ENCODE results near the gene C1orf159.
"Not testable (repeated sequence)": the region's sequence is repeated elsewhere in the genome, so short reads cannot be mapped to it uniquely, and the experiment has no call there.

Gene C1orf159

GRCh38 chr1:1059494-1060280, 56.2 kb downstream of the C1orf159 start:
- H3K4me3 ChIP-seq (ENCODE audit: insufficient read depth, low read length, poor library complexity, severe bottlenecking), result peak overlapping the region; percentile 49
- H3K79me2 ChIP-seq (ENCODE audit: insufficient read depth, low read length), result no peaks in the 10 kb centered on the region
- no peak overlapping the region for H3K27ac ChIP-seq (ENCODE audit: low read depth, low read length)

GRCh38 chr1:1058921-1059493, 56.9 kb downstream of the C1orf159 start:
- no peaks in the 10 kb centered on the region for H3K79me2 ChIP-seq (ENCODE audit: insufficient read depth, low read length)
- TF ChIP-seq, protein P1, sequence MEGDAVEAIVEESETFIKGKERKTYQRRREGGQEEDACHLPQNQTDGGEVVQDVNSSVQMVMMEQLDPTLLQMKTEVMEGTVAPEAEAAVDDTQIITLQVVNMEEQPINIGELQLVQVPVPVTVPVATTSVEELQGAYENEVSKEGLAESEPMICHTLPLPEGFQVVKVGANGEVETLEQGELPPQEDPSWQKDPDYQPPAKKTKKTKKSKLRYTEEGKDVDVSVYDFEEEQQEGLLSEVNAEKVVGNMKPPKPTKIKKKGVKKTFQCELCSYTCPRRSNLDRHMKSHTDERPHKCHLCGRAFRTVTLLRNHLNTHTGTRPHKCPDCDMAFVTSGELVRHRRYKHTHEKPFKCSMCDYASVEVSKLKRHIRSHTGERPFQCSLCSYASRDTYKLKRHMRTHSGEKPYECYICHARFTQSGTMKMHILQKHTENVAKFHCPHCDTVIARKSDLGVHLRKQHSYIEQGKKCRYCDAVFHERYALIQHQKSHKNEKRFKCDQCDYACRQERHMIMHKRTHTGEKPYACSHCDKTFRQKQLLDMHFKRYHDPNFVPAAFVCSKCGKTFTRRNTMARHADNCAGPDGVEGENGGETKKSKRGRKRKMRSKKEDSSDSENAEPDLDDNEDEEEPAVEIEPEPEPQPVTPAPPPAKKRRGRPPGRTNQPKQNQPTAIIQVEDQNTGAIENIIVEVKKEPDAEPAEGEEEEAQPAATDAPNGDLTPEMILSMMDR (IDR thresholded peaks at IDR 0.05; ENCODE audit: insufficient read depth, low read length, poor library complexity, severe bottlenecking), result peak; percentile 30
- no peak for TF ChIP-seq EZH2phosphoT487 (conservative IDR thresholded peaks at IDR 0.05; ENCODE audit: low read length)
- no peaks in the 10 kb centered on the region for H3K27me3 ChIP-seq (ENCODE audit: low read length)
- H4K20me1 ChIP-seq (ENCODE audit: low read depth, low read length), result no peaks in the 10 kb centered on the region
- H3K36me3 ChIP-seq (ENCODE audit: low read length), result no peaks in the 10 kb centered on the region
- H3K9me2 ChIP-seq (replicated peaks; ENCODE audit: insufficient read depth, low read length), result no peaks in the 10 kb centered on the region
- H2AFZ ChIP-seq (ENCODE audit: low read depth, low read length, severe bottlenecking), result peak overlapping the region; percentile 51
- H3K9ac ChIP-seq (ENCODE audit: low read length), result 0 out of 2 replicates have a peak overlapping the region, but pooled peaks have one; percentile 30
- H3K4me2 ChIP-seq (ENCODE audit: low read depth, low read length, poor library complexity, severe bottlenecking), result peak overlapping the region; percentile 64
- H3K4me3 ChIP-seq (ENCODE audit: insufficient read depth, low read length, poor library complexity, severe bottlenecking), result peak overlapping the region; percentile 49
- H3K27ac ChIP-seq (ENCODE audit: low read depth, low read length), result no peak overlapping the region
- no peaks in the 10 kb centered on the region for H3K9me3 ChIP-seq (ENCODE audit: insufficient read depth, low read length)
- H3F3A ChIP-seq (ENCODE audit: insufficient read depth), result no peaks in the 10 kb centered on the region

More at GRCh38 chr1:1059494-1060280, 56.2 kb downstream of the C1orf159 start:
- Histone ChIP-seq H3K9ac (ENCODE audit: low read length) (0 out of 2 replicates have a peak overlapping the region, but pooled peaks have one; percentile 30), H3K36me3 (ENCODE audit: low read length) (no peaks in the 10 kb centered on the region), H2AFZ (ENCODE audit: low read depth, low read length, severe bottlenecking) (peak overlapping the region; percentile 51), H3F3A (ENCODE audit: insufficient read depth) (no peaks in the 10 kb centered on the region), H3K9me2 (replicated peaks; ENCODE audit: insufficient read depth, low read length) (no peaks in the 10 kb centered on the region), H4K20me1 (ENCODE audit: low read depth, low read length) (no peaks in the 10 kb centered on the region), H3K9me3 (ENCODE audit: insufficient read depth, low read length) (no peaks in the 10 kb centered on the region), H3K4me2 (ENCODE audit: low read depth, low read length, poor library complexity, severe bottlenecking) (peak overlapping the region; percentile 64), H3K27me3 (ENCODE audit: low read length) (no peaks in the 10 kb centered on the region)
- TF ChIP-seq, protein P1 (IDR thresholded peaks at IDR 0.05; ENCODE audit: insufficient read depth, low read length, poor library complexity, severe bottlenecking), result no peak
- no peak for TF ChIP-seq EZH2phosphoT487 (conservative IDR thresholded peaks at IDR 0.05; ENCODE audit: low read length)

DNA sequence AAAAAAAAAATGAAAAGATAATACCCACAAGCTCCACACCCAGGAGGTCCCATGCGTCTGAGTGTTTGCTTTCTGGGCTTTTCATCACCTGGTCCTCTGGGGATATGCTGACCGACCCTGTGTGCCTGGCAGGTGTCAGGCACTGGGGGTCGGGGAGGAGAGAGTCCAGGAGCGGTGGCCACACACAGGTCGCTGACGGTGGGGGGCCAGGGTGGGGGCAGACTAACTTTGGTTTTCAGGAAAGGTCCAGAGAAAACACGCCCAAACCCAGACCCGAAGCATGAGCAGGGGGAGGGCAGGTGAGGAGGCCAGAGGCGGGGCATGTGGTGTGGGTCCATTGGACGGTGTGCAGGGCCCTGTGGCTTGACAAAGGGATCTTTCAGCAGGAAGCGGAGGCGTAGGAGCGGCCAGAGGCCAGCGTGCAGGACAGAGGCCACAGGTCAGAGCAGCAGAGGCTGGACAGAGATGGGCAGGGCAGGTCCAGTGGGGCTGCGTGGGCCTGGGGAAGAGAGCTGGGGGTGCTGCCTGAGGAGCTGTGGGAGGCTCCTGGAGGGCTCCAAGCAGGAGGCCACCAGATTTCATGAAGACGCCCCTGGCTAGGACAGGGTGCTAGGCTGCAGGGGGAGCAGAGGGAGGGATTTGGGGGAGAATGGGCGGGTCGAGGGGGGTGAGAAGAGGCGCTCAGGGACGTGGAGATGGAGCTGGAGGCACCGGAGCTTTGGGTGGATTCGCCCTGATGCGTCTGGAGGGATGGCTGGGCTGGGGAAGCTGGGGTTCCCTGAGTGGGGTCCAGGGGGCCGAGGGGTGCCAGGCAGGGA, 57.6 kb downstream of the C1orf159 start:
- H3K79me2 ChIP-seq (ENCODE audit: insufficient read depth, low read length), result no peaks in the 10 kb centered on the region
- peak overlapping the region; percentile 64 for H3K4me2 ChIP-seq (ENCODE audit: low read depth, low read length, poor library complexity, severe bottlenecking)
- no peak overlapping the region for H3K4me3 ChIP-seq (ENCODE audit: insufficient read depth, low read length, poor library complexity, severe bottlenecking)
- TF ChIP-seq, protein P1 (IDR thresholded peaks at IDR 0.05; ENCODE audit: insufficient read depth, low read length, poor library complexity, severe bottlenecking), result no peak
- TF ChIP-seq EZH2phosphoT487 (conservative IDR thresholded peaks at IDR 0.05; ENCODE audit: low read length), result no peak
- H3K27me3 ChIP-seq (ENCODE audit: low read length), result no peaks in the 10 kb centered on the region
- no peaks in the 10 kb centered on the region for H3K9me3 ChIP-seq (ENCODE audit: insufficient read depth, low read length)
- H3F3A ChIP-seq (ENCODE audit: insufficient read depth), result no peaks in the 10 kb centered on the region
- H3K36me3 ChIP-seq (ENCODE audit: low read length), result no peaks in the 10 kb centered on the region
- no peaks in the 10 kb centered on the region for H3K9me2 ChIP-seq (replicated peaks; ENCODE audit: insufficient read depth, low read length)
- H2AFZ ChIP-seq (ENCODE audit: low read depth, low read length, severe bottlenecking), result no peak overlapping the region
- no peak overlapping the region for H3K27ac ChIP-seq (ENCODE audit: low read depth, low read length)
- no peak overlapping the region for H3K9ac ChIP-seq (ENCODE audit: low read length)
- H4K20me1 ChIP-seq (ENCODE audit: low read depth, low read length), result no peaks in the 10 kb centered on the region

DNA sequence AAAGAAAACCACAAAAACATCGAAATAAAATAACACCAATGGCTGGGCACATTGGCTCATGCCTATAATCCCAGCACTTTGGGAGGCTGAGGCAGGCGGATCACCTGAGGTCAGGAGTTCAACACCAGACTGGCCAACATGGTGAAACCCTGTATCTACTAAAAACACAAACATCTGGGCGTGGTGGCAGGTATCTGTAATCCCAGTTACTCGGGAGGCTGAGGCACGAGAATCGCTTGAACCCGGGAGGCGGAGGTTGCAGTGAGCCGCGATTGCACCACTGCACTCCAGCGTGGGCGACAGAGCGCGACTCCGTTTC, 58.2 kb downstream of the C1orf159 start:
- not testable (repeated sequence) for H3K36me3 ChIP-seq (ENCODE audit: low read length); H3F3A ChIP-seq (ENCODE audit: insufficient read depth); H2AFZ ChIP-seq (ENCODE audit: low read depth, low read length, severe bottlenecking); H3K27ac ChIP-seq (ENCODE audit: low read depth, low read length); H4K20me1 ChIP-seq (ENCODE audit: low read depth, low read length); H3K27me3 ChIP-seq (ENCODE audit: low read length); H3K9me2 ChIP-seq (replicated peaks; ENCODE audit: insufficient read depth, low read length); H3K4me3 ChIP-seq (ENCODE audit: insufficient read depth, low read length, poor library complexity, severe bottlenecking); H3K79me2 ChIP-seq (ENCODE audit: insufficient read depth, low read length); H3K9ac ChIP-seq (ENCODE audit: low read length); H3K4me2 ChIP-seq (ENCODE audit: low read depth, low read length, poor library complexity, severe bottlenecking); H3K9me3 ChIP-seq (ENCODE audit: insufficient read depth, low read length)
